GM18858 (cell line): ENCODE data around the gene POU5F1.

ENCODE experiments used
- ATAC-seq: cut with Tn5 transposase; IDR thresholded peaks from one replicate; pipeline ENCODE4 v1.9.1; 2021; ENCODE audit not compliant: unreplicated experiment

POU5F1 gene

GRCh38 chr6:31144296-31144969 lies 26.0 kb downstream of the POU5F1 start:
- ATAC-seq = no peak

DNA sequence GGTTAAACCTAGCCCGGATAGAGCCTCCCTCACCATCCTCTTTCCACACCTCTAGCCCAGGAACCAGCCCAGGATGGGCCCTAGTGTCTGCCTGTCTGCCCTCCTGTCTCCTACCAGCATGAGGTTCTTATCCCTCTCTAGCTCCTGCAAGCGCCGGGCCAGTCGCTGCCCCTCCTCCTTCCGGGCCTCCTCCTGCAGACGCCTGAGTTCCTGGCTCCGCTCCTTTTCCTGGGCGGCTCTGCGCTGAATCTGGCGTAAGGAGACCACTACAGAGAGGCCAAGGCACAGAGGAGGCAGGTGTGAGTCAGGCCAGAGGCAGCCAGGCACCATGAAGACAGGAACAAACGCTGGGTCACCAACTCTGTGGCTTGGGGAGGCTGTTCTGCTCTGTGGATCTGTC lies 27.3 kb downstream of the POU5F1 start:
- ATAC-seq = no peak

- ATAC-seq = no peak
Measured at GRCh38 chr6:31142361-31142761, 28.1 kb downstream of the POU5F1 start.

DNA sequence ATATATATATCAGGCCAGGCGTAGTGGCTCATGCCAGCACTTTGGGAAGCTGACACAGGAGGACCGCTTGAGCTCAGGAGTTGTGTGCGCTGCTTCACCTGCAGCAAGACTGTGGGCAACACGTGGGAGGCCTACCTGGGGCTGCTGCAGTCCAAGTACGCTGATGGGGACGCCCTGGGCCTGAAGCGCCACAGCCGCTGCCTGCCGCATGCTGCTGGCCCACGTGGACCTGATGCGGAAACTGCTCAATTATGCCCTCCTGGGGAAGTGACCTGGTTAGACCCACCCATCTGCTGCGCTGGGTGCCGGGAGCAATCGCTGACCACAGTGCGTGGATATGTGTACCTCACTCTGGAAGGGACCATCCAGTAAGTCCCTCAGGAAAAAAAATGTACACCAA lies 29.8 kb downstream of the POU5F1 start:
- no peak for ATAC-seq

- no peak for ATAC-seq
Measured at GRCh38 chr6:31139599-31139998, 30.9 kb downstream of the POU5F1 start.

DNA sequence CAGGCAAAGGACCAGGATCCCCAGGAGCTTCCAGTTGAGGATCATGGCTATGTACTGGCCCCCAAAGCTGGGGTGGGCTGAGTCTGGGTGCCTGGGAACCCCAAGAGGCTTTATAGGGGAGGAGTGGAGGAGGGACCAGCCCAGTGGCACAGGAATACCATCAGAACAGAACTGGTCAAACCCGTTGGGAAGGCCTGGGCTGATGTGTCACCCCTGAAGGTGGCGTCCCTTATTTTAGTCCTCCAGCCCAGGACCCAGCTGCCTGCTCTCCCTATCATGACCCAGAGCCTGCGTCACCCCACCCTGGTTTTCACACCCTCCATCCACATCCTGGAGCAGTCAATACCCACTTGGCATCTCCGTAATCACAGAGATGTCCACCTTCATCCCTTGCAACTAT lies 31.5 kb downstream of the POU5F1 start, which contains the start of gene PSORS1C2:
Gene PSORS1C2 (minus strand): TSS at position 85 of the 400 bp plus-strand sequence. CDS start 40 bp downstream, at position 45.
- ATAC-seq = no peak

DNA sequence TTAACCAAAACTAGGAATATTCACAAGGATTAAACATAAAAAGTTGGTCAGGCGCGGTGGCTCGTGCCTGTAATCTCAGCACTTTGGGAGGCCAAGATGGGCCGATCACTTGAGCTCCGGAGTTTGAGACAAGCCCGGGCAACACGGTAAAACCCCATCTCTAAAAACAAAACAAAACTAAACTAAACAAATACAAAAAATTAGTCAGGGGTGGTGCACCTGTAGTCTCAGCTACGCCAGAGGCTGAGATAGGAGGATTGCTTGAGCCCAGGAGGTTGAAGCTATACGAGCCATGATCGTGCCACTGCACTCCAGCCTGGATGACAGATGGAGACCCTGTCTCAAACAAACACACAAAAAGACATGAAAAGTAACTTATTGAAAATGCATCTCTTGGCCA lies 34.8 kb downstream of the POU5F1 start:
- no peak for ATAC-seq

DNA sequence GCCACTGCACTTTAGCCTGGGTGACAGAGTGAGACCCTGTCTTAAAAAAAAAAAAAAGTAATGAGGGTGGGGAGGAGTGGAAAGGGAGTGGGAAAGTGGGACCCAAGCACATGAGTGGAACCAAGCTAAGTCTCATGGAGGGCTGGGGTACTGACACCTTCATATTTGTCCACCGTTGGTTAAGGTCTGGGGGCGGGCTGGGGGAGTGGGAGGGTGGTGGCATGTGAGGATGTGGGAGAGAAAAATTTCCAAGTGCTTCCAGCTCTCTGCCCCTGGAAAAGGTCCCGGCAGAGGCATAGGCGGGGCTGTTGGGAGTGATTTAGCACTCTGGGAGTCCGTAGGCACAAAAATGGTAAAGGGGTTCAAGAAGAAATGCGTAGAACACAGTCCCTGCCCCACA lies 37.7 kb downstream of the POU5F1 start:
- no peak for ATAC-seq

DNA sequence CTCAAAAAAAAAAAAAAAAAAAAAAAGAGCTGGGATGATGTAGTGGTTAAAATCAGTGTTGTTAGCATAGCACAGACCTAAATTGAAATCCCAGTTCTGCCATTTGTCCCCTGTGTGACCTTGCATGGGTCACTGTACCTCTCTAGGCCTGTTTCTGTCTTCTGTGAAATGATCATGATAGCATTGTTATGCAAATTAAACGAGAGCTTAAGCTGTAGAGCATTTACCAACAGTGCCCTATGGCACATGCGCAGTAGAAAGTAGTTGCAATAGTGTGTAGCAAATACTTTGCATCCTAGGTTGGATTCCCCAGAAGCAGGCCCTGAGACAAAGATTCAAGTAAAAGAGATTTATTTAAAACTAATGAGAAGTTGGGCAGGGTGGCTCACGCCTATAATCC lies 38.9 kb downstream of the POU5F1 start:
- no peak for ATAC-seq

DNA sequence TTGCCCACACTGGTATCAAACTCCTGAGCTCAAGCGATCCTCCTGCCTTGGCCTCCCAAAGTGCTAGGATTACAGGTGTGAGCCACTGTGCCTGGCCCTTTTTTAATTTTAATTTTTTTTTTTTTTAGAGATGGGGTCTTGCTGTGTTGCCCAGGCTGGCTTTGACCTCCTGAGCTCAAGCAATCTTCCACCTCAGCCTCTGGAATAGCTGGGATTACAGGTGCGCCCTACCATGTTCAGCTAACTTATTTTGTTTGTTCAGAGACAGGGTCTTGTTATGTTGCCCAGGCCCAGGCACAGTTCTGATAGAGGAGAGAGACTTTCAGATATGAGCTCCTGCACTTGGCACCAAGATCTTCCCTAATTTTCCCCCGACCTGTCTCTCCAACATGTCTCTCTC lies 39.7 kb downstream of the POU5F1 start:
- no peak for ATAC-seq

- ATAC-seq = no peak
Measured at GRCh38 chr6:31129130-31129529, 41.4 kb downstream of the POU5F1 start.

DNA sequence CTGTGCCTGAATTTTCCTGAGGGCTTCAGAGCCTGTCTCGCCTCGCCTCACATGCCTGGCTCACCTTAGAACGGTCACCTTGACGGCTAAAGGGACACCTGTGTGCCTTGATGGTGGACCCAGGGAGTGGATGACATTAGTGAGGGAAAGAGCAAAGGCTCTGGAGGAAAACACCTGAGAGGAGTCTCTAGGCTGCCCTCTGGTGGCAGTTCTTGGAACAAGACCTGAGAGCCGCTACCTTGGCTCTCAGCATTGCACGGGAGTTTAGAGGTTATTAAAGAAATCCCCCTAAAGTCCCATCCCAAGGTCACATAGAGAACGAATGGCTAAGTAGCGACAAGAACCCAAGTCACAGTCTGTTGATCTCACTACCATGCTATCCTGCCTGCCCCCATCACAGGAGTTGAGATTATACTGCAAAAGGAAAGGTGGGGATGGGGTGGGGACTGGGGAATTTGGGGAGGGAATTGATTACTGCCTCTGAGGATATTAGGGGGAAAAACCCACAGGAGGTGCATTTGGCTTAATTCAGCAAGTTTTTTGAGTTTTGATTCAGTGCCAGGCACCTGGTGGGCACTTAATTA lies 42.3 kb downstream of the POU5F1 start:
- no peak for ATAC-seq

DNA sequence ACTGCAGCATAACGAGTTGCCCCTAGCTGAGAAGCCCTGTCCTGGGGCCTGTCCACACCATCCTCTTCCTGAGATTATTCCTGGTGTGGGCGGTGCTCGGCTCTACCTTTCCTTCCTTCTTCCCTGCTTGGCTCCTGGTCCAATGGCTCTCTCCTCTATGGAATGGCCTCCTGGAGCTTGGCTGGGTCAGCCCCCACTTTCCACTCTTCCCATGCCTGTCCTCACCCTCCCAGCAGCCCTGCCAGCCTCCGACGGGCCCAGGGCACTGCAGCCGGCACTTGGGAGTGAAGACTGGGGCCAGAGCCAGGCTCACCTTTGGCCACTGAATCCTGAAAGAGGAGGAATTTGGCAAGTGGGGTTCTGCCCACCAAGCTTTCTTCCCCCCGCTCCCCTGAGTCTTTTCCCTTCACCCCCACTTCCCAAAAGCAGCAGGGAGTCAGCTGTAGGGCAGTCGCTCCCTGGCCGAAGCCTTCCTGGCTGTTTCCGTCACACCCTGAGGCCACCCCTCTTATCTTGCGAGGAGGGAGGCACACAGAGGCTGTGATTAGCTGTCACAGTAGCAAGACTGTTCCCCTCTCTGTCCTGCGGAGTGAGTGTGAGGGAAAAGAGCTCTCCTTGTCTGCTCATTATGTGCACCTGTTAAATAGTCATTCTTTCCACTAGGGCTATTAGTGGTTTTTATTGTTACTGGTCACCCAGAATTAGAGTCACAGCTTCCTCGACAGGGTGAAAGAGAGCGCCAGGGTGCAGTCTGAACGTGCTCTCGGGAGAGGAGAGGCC lies 43.9 kb downstream of the POU5F1 start:
- no peak for ATAC-seq

GRCh38 chr6:31125586-31126363 lies 44.7 kb downstream of the POU5F1 start:
- no peak for ATAC-seq

GRCh38 chr6:31125162-31125561 lies 45.3 kb downstream of the POU5F1 start:
- no peak for ATAC-seq

DNA sequence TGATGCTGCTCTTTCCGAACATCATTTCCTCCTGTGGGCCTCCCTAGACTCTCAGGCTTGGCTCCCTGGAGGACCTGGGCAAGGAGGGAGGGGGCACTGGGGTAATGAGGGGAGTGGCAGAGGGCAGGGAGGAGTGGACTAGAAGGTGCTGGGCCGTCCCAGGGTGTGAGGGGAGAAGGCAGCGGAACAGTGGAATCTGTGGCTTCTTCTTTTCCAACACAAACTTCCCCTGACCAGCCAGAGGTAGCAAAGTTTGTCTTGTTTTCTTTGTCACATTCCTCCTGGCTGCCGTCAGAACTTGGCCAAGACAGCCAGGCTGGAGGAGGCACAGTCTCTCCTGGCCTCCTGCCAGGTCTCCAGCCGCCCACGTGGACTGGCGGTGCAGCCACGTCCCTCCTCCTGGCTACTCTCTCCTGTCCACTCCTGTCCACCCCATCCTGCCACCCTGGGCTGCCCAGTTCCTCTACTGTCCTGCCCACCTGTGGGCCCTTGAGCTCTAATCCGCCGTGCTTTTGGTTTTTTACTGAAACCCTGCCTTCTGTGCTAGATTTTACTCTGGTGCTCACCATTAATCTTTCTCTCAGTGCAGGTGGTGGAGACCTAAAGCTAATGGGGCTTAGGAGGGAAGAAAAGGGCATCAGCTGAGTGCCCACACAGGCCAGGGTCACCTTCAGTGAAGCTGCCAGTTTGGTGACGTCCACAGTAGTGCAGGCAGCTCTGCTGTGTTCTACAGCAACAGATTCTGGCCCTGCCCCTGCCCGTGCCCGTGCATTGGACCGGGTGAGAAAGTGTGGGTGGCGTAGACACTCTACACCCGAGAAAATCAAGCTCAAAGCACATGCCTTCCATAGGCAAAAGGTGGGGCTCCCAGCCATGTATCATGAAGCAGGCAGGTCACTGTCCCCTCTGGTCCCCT lies 47.4 kb downstream of the POU5F1 start:
- ATAC-seq = no peak

DNA sequence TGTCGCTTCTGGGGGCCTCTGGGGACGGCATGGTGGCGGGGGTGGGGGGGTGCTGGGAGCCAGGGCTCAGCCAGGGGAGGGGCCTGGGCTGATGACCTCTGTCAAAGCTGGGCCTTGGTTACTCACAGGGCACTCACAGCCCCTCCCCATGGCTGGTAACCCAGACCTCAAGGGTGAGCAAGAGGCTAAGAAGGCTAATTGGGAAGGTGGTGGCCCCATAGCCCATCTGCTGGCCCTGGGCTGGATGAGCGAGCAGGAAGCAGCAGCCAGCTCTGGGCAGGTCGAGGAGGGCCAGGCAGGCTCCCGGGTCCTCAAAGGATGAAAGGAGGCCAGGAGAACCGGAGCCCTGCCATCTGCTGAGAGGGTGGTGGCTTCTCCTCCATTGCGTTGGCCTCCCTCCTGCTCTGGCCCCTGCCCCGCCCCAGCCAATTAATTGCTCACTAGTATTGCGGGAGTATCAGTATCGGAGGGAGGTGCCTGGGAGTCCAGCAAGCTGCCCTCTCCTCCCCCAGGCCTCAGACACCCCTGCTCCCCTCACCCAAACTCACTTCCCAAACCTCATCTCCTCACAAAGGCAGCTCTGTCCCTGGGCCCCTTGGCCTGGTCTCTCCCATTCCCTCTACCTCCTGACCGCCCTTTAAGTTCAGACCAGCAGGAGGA lies 49.2 kb downstream of the POU5F1 start:
- no peak for ATAC-seq

DNA sequence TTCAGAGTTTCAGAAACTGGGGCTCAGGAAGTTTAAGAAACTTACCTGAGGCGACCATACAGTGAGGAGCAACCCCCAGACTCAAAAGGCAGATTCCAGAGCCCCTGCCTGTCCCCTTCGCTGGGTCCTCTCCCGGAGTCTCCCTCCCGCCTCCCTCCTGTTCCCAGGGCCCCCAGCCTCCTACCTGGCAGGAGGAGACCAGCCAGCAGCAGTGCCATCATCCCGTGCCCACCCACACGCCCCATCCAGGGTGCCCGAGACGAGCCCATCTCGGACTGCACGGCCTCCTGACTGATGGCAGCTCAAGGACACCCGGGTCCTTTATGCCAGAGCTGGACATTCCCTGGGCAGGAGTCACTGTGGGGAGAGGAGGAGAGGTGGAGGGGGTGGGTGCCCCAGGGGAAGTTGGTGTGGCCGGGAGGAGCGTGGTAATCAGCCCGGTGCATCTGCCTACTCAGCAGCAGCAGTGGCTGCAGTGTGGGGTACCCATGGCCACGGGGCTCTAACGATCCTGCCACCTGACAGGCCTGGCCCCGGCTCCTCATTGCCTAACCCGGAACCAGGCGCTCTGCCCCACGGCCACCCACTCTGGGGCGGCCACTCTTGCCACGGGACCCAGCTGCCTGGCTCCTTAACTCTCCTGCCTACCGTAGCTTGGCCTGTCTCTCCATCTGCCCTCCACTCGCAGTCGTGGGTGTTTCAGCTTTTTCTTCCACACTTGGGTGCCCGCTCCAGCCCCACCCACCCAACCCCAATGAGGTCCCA lies 50.1 kb downstream of the POU5F1 start, which contains the start of gene CDSN:
Gene CDSN (minus strand): TSS at position 296 of the 765 bp plus-strand sequence. CDS start 27 bp downstream, at position 269.
- no peak for ATAC-seq

DNA sequence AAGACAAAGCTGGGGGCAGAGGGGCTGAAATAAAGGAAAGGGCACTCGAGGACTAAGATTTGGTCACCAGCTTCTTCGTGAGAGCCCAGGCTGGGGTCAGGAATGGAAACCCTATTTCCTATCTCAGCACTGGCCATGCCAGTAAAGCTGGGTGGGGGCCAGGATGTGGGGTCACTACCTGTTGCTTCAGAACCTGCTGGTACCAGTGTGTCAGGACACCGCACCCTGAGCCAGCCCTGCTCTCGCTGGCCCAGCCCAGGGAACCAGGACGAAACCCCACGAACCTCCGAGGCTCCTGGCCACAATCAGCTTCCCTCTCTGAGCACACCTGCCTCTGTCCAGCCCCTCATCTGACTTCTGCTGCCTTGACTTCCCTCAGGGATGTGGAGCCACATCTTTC lies 52.3 kb downstream of the POU5F1 start:
- no peak for ATAC-seq
